Esophagus squamous epithelium (tissue), 5 donors: ENCODE results near the gene MSRB1. TPM values are rescaled to one million over a fixed set of nuclear protein-coding genes. Genes with fewer than 3 reads are reported as not detected.
"Not testable (repeated sequence)": the region's sequence is repeated elsewhere in the genome, so short reads cannot be mapped to it uniquely, and the experiment has no call there.

ENCODE experiments used
- DNase-seq: peaks from one replicate; lab custom pipeline; 2025; lab: John Stamatoyannopoulos, UW
- H3K27ac ChIP-seq, 4 donors: fragments of 200-600 bp; sonication (generic); one replicate each; pipeline ENCODE4 v1.5.1; 2016 to 2019; ENCODE audit warnings: mild to moderate bottlenecking in 1 of 4
- H3K27me3 ChIP-seq, 4 donors: fragments of 200-600 bp; sonication (generic); 1 replicate in 3 of 4; 2 replicates in 1 of 4; pipeline versions ENCODE4 v1.5.1 to v1.6.0; 2017 to 2021; ENCODE audit warnings: antibody characterized with exemption in 1 of 4
- H3K36me3 ChIP-seq, 3 donors: fragments of 200-600 bp; sonication (generic); one replicate each; pipeline ENCODE4 v1.5.1; 2016 to 2019
- H3K4me1 ChIP-seq, 3 donors: fragments of 200-600 bp; sonication (generic); one replicate each; pipeline ENCODE4 v1.5.1; 2017 to 2019
- H3K4me3 ChIP-seq, 4 donors: fragments of 200-600 bp; sonication (generic); 1 replicate in 3 of 4; 2 replicates in 1 of 4; pipeline ENCODE4 v1.5.1; 2016 to 2019; ENCODE audit warnings: mild to moderate bottlenecking in 2 of 4, moderate library complexity in 1 of 4
- H3K9me3 ChIP-seq, 3 donors: fragments of 200-600 bp; sonication (generic); one replicate each; pipeline ENCODE4 v1.5.1; 2016 to 2019
- POLR2A ChIP-seq, 4 donors: fragments of 450-650 bp; IDR thresholded peaks; one replicate each; pipeline ENCODE4 v1.6.1; 2017; ENCODE audit warnings: antibody characterized with exemption in 4 of 4, mild to moderate bottlenecking in 4 of 4, moderate library complexity in 3 of 4
- WGBS, 2 donors: methylation state at CpG; one replicate each; pipeline ENCODE4 v1.1.5; 2018; 5-methylcytosine and 5-hydroxymethylcytosine counted together
- intact Hi-C: fragments of 100-400 bp; cut with DNase I; formaldehyde crosslinking; loops from one replicate; pipeline ENCODE4 v1.15.0; 2022
- total RNA-seq, 4 donors: library from RNA; depleted of rRNA; stranded (reverse); fragments of >200 nt; gene quantifications; one replicate each; pipeline ENCODE4 v1.1.0, GENCODE V29; 2016
- TF ChIP-seq, protein P1 (sequence below), 6 experiments: fragments of 450-650 bp in 4 of 6; fragments of 200-600 bp in 2 of 6; sonication (generic) in 2 of 6; IDR thresholded peaks; one replicate each; pipeline ENCODE4 v1.5.1; 2016 to 2019; ENCODE audit warnings: antibody characterized with exemption in 6 of 6, mild to moderate bottlenecking in 4 of 6, moderate library complexity in 4 of 6
- donor health status: DM: yes; HTN: yes; CAD: no.

Gene MSRB1
- total RNA-seq, 4 donors from 2014 or later, result 20.1 to 36.4 (median 21.0) TPM

DNA sequence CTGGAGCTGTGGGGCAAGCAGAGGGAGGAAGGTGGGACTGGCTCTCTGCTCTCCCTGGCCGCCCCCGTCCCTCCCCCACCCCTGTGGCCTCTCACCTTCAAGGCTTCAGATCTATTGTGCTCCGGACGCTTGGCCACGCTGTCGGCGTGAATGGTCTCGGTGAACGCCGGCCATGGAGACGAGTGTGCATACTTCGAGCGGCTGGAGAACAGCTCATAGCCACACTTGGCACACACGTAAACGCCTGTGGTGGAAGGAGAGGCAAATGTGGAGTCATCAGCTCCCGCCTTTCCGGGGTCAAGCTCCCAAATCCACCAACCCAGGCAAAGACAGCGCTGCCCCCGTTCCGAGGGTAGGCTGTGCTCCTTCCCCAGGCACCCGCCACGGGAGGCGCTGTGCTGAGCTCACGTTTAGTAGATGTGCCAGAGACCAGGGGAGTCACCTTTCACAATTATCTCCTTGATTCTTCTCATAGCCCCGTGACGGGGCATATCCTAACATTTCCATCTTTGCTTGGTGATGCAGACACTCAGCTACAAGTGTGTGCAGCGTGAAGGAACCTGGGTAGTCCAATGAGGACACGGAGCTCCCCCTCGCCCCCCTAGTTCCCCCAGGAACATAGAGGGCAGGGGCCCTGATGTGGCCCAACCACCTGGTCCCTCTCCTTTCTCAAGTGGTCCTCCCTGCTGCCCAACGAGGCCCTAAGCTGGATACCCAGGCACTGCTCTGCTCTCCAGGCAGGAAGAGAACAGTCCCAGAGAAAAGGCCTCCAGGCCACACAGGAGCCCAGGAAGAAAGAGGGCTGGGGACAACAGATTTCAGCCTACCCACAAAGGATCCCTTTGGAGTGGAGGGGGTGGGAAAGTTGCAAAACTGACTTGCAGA, 1.6 kb downstream of the MSRB1 start:
- H3K4me3 ChIP-seq, result peak overlapping the region; percentile 76 to 90 (median 86)
- no peak for DNase-seq
- 75 to 76% methylated on average over 11 to 16 of the region's 30 CpGs for WGBS, 2 donors

DNA sequence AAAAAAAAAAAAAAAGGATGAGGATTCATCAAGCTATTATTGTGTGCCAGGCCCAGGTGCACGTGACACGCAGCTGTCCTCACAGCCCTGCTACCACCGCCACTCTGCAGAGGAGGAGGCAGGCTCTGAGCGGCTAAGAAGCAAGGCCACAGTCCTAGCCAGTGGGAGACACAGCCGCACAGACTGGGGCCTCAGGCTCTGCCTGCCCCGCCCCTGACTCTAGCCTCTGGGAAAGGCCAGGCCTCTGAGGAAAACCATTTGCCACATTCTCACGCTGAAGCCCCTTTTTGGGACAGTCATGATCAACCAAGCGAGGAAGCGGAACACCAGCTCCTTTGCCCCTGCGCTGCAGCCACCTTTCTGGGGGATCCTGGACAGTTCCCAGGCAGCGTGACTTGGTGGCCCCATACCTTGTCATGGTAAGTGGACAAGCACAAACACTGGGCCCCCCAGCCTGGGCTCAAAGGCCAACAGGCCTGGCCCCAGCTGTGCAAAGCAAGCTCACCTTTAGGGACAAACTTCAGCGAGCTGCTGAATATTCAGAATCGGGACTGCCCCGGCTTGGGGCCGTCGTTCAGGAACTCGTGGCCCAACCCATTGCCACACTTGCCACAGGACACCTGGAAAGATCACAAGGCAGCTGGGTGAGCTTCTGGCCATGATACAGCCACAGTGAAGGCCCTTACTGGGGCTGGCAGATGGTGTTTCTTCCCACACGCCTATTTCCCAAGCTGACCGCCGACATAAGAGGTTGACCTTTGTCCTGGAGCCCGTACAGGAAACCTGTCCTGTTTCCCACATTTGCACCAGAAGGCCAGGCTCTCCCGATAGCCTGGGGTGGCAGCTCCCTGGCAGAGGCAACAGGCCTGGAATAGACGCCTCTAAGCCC, 2.5 kb downstream of the MSRB1 start:
- Histone ChIP-seq H3K36me3 (peaks cover 29 to 49% (median 29%) of the 10 kb centered on the region in 3 donors), H3K4me3 (no peak overlapping the region), H3K27me3 (no peaks in the 10 kb centered on the region), H3K9me3 (no peaks in the 10 kb centered on the region), H3K27ac (peak overlapping the region in 1 of 4 donors; percentile 92), H3K4me1 (peaks cover 15 to 40% (median 19%) of the 10 kb centered on the region in 3 donors)
- 77 to 85% methylated on average over 9 to 11 of the region's 23 CpGs for WGBS, 2 donors
- TF ChIP-seq POLR2A (IDR thresholded peaks at IDR 0.05), result no peak
- TF ChIP-seq, protein P1, sequence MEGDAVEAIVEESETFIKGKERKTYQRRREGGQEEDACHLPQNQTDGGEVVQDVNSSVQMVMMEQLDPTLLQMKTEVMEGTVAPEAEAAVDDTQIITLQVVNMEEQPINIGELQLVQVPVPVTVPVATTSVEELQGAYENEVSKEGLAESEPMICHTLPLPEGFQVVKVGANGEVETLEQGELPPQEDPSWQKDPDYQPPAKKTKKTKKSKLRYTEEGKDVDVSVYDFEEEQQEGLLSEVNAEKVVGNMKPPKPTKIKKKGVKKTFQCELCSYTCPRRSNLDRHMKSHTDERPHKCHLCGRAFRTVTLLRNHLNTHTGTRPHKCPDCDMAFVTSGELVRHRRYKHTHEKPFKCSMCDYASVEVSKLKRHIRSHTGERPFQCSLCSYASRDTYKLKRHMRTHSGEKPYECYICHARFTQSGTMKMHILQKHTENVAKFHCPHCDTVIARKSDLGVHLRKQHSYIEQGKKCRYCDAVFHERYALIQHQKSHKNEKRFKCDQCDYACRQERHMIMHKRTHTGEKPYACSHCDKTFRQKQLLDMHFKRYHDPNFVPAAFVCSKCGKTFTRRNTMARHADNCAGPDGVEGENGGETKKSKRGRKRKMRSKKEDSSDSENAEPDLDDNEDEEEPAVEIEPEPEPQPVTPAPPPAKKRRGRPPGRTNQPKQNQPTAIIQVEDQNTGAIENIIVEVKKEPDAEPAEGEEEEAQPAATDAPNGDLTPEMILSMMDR (IDR thresholded peaks at IDR 0.05), result no peak
- intact Hi-C loops, result no loop called here
- no peak for DNase-seq

More for the DNA sequence above, 1.6 kb downstream of the MSRB1 start:
- peaks cover 13 to 35% (median 17%) of the 10 kb centered on the region in 3 donors for H3K4me1 ChIP-seq
- no peaks in the 10 kb centered on the region for H3K27me3 ChIP-seq
- TF ChIP-seq POLR2A (IDR thresholded peaks at IDR 0.05), result no peak
- TF ChIP-seq, protein P1 (IDR thresholded peaks at IDR 0.05), result no peak
- no peaks in the 10 kb centered on the region for H3K9me3 ChIP-seq
- peak overlapping the region; percentile 85 to 96 (median 91) for H3K27ac ChIP-seq
- peaks cover 29 to 49% (median 29%) of the 10 kb centered on the region in 3 donors for H3K36me3 ChIP-seq
- intact Hi-C loops, result no loop called here

DNA sequence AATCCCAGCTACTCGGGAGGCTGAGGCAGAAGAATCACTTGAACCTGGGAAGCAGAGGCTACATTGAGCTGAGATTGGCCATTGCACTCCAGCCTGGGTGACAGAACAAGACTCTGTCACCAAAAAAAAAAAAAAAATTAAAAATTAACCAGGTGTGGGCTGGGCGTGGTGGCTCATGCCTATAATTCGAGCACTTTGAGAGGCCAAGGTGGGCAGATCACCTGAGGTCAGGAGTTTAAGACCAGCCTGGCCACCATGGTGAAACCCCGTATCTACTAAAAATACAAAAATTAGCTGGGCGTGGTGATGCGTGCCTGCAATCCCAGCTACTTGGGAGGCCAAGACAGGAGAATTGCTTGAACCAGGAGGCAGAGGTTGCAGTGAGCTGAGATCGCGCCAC, 3.2 kb downstream of the MSRB1 start:
- H3K27ac ChIP-seq, intact Hi-C loops, DNase-seq, H3K4me3 ChIP-seq, H3K27me3 ChIP-seq, H3K9me3 ChIP-seq: not testable (repeated sequence)
- peaks cover 18 to 47% (median 20%) of the 10 kb centered on the region in 3 donors for H3K4me1 ChIP-seq
- 85 to 97% methylated on average over 8 of the region's 8 CpGs for WGBS, 2 donors
- H3K36me3 ChIP-seq, result peaks cover 29 to 49% (median 29%) of the 10 kb centered on the region in 3 donors

DNA sequence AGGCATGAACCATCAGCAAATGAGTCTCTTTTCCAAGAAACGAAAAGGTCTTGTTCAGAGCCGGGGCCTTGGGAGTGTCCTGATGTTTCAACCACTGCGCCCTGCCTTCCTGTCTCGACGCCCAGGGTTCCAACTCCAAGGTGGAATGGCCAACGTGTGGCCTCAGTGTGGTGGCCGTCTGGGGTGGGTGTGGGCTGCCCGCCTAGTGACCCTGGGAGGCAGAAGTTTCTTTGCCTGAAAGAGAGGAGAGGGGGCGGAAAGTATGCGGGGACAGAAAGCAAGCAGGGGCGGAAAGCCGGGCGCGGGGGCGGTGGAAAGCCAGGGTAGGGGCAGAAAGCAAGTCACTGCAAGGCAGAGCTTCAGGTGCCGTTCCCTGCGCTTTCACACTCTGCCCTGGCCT, 4.1 kb downstream of the MSRB1 start:
- Histone ChIP-seq H3K4me1 (peaks cover 18 to 46% (median 20%) of the 10 kb centered on the region in 3 donors), H3K36me3 (peaks cover 29 to 49% (median 29%) of the 10 kb centered on the region in 3 donors), H3K27me3 (no peaks in the 10 kb centered on the region), H3K4me3 (no peak overlapping the region), H3K27ac (peak overlapping the region in 1 of 4 donors; percentile 56), H3K9me3 (no peaks in the 10 kb centered on the region)
- no peak for TF ChIP-seq POLR2A (IDR thresholded peaks at IDR 0.05)
- TF ChIP-seq, protein P1 (IDR thresholded peaks at IDR 0.05), result no peak
- no peak for DNase-seq
- WGBS, 2 donors, result 69% methylated on average over 13 of the region's 17 CpGs; no CpG with 5 or more reads in 1 of the 2 donors
- intact Hi-C loops, result no loop called here

DNA sequence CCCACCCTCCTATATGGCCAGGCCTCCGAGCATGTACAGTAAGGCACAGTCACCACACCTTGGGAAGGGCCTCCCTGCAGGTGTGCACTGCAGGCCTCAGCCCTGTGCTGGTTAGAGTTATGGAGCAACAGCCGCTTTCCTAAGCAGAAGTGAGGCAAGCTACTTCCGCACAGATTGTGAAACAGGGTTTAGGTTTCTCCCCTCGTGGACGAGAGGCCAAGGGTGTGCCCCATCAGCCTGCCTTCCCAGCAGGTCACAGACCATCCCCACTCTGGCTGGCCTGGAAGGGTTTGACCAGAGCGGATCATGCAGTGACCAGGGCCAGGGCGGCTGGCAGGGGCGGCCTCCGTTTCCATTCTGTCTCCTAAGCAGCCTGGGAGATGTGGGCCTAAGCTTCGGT, 4.7 kb downstream of the MSRB1 start:
- no peaks in the 10 kb centered on the region for H3K9me3 ChIP-seq
- 74 to 90% methylated on average over 2 to 3 of the region's 10 CpGs for WGBS, 2 donors

More for the DNA sequence above, 4.7 kb downstream of the MSRB1 start:
- no peak for DNase-seq
- H3K27ac ChIP-seq, result peak overlapping the region in 1 of 4 donors; percentile 56
- peaks cover 29 to 49% (median 29%) of the 10 kb centered on the region in 3 donors for H3K36me3 ChIP-seq
- intact Hi-C loops, result no loop called here
- TF ChIP-seq, protein P1 (IDR thresholded peaks at IDR 0.05), result no peak
- TF ChIP-seq POLR2A (IDR thresholded peaks at IDR 0.05), result no peak
- H3K4me1 ChIP-seq, result peaks cover 18 to 40% (median 20%) of the 10 kb centered on the region in 3 donors
- no peak overlapping the region for H3K4me3 ChIP-seq
- no peaks in the 10 kb centered on the region for H3K27me3 ChIP-seq
